ENCODE measurements around the gene ARFIP2.

Gene ARFIP2

DNA sequence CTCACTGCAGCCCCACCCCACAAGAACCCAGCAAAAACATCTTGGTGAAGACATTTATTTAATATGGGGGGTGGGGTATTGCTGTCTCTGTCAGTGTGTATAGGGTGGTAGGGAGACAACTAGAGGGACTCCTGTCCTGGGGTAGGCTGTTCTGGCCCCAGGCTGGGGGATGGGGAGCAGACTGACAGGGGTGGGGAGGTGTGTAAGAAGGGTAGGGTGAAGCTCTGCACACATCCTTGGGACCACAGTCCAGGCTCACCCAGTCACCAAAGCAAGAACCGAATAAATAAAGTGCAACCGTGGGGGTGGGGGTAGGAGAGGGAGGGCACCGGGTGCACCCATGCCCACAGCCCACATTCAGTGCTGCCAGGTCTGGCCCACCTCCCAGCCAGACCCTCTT is 32.6 kb downstream of the ARFIP2 start:
- DNase-seq (ENCODE audit: low read depth in 3 of 3, low spot score in 1 of 3): no peak

DNA sequence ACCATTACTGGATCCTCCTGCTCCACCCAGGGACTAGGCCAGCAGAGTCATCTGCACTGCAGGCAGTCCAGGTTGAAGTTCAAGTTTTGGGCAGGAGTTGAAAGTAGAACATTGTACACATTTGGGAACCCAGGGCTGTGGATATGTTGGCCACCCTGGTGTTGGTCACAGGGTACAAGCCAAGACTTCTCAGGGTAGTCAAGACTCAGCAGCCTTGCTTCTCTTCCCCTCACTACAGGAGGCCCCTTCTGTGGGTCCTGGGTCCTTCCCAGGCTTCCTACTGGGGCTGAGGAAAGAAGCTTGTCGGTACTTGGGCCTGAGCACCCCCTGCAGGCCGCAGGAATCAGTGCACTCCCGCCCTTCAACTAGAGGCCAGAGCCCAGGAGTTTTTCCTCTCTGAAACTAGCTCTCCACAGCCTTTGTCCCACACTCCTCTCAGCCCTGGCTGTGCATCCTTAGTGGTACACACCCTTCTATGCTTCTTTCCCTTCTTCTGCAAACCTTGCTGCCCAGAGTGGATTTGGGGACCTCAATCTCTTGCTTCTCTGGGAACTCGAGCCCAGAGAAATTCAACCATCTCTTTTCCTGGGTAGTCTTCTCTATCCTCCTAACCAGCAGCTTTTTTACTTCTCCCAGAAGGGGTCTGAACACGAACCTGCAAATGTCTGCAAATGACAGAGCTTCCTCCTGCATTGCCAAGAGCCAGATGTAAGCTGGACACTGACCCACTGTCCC is 37.7 kb downstream of the ARFIP2 start:
- peak in 2 of 3 donors; percentile 24 to 35 for DNase-seq (ENCODE audit: low read depth in 3 of 3, low spot score in 1 of 3)

DNA sequence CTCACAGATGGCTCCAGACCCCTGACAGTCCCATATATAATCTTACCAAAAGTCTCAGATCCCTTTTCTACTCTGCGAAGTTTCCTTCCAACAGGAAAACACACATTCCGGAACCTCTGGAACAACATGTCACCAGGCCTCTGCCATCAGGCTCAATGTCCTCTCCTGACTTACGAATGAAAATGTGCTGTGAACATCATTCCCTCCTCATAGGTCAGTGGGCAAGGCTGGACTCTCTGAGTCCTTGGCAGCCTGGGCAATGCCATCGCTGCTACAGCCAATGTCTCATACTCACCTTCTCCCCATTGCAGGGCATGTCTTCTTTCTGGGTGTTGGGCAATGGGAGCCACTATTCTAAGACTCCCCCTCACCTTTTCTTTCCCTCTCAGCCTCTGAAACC is 38.7 kb downstream of the ARFIP2 start:
- DNase-seq (ENCODE audit: low read depth in 3 of 3, low spot score in 1 of 3): no peak

DNA sequence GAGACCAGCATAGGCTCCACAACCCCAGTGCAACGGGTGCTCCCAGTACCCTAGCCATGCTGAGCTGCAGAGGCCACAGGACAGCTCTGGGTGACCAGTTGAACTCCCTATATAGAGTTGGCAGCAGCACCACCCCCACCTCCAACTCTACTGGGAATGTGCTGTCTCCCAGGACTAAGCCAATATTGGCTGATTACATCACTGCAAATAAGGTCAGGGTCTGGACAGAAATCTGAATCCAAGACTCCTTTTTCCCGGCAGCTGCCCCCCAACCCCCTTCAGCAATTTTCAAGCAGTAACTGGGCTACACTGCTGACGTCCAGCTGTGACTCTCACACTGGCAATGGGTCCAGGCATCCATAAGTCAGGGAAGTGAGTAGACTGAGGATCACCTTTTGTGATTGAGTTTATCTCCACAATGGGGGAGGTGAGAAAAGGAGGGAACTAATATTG is 40.2 kb downstream of the ARFIP2 start, which contains the start of gene HPX:
TSS of gene HPX (minus strand) at position 82 of the 453 bp plus-strand sequence. CDS start at position 58, 24 bp downstream.
- DNase-seq (ENCODE audit: low read depth in 3 of 3, low spot score in 1 of 3): no peak

DNA sequence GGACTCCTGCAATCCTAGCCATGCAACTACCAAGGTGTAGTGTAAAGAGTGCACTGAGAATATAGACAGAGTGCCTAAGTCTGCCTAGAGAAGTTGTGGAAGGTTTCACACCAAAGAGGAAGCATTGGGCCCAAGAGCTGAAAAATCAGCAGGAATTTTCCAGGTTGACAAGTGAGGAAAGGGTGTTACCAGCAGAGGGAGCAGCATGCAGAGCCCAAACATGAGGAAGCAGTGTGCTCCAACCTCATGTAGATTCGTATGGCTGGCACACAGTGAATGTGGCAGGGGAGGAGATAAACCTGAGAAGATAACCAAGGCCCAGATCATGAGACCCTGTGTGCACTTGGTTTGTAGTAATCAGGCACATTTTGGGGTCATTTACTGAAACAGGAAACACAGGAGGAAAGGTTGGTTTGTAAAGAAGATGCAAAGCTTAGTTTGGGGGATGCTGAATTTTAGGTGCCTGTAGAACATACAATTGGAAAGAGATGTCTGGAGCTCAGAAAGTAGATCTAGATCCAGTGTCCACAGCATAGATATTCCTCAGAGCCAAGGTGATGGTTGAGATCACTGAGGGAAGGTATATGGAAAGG is 42.1 kb downstream of the ARFIP2 start:
- DNase-seq (ENCODE audit: low read depth in 3 of 3, low spot score in 1 of 3): no peak

DNA sequence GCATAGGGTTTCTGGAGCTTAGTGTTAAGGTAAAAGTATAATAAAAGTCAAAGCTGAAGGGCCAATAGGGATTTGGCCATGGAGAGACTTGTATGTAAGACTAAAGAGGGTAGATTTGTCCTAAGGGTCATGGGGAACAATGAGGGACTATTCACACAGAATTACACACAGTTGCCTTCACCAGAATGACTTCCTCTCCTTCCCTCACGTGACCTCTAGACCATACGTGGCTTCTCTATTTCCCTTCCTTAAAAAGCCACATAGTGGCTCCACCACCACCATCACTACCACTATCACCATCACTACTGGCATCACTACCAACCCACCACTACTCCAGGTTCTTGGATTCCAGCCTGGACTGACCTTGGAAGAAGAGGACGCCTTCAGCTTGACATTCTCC is 43.1 kb downstream of the ARFIP2 start:
- no peak for DNase-seq (ENCODE audit: low read depth in 3 of 3, low spot score in 1 of 3)

DNA sequence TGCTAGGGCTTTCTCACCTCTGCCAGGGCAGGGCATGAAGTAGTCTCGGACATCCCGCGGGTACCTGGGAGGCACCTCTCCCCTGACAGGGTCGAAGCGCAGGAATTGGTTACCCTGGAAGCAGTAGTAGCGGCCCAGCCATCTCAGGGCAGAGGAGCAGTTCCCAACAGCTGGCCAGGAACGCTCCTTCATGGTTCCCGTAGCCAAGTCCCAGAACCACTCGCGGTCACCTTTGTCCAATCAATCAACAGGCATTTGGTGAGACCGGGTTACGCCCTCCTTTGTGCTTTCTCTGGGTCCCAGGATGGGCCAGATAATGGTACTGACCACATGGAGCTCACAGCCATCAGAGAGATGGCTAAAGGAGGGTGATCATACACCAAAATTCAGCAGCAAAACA is 43.7 kb downstream of the ARFIP2 start:
- no peak for DNase-seq (ENCODE audit: low read depth in 3 of 3, low spot score in 1 of 3)

DNA sequence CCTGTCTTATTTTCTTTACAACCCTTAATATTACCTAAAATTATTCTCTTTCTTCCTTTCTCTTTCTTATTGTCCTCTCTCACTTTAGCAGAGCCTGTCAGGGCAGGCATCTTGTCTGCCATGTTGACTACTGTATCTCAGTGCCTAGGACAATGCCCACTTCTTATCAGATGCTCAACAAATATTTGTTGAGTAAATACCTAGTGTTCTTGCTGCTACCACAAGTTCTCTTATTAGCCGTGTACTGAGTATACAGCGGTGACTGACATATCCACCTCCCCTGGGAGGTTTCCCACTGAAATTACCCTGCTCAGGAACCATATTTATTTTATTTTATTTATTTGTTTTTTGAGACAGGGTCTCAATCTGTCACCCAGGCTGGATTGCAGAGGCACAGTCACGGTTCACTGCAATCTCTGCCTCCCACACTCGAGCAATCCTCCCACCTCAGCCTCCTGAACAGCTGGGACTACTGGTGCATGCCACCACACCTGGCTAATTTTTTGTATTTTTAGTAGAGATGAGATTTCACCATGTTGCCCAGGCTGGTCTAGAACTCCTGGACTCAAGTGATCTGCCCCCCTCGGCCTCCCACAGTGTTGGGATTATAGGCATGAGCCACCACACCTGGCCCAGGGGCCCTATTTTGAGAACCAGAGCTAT is 47.0 kb downstream of the ARFIP2 start:
- no peak for DNase-seq (ENCODE audit: low read depth in 3 of 3, low spot score in 1 of 3)

DNA sequence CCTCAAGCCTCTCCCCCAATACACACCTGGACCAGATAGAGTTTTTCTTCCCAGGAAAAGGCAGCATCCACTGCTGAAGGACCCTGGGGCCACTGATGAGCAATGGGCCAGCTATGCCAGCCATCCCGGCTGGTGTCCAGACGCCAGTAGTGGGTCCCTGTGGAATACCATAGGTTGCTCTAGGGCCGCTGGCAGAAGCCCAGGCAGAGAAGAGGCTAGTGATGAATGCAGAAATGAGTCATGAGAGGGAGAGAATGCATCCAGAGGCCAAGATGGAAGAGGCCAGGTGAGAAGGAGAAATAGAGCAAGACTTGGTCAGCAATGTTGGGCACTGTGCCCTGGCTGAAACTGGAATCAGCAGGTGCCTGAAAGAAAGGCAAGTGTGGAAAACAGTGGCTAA is 49.3 kb downstream of the ARFIP2 start:
- DNase-seq (ENCODE audit: low read depth in 3 of 3, low spot score in 1 of 3): no peak

DNA sequence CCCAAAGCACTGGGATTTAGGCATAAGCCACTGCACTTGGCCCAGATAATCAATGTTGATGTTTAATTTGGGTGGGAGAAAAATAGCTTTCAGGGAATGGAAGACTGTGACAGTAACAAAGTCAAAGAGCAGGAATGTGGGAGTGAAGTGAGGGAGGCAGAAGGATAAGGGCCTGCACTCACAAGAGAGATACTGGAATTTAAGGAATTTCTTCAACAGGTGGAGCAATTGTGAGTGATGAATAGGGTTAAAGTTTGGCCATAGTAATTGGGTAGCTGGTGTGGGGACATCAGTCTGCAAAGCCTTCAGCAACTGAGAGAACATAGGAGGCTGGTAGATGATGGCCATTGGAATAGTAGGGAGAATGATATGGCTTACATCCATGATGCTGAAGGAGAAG is 53.6 kb downstream of the ARFIP2 start:
- no peak for DNase-seq (ENCODE audit: low read depth in 3 of 3, low spot score in 1 of 3)
